VCaP (cell line): Measurements from ENCODE around the gene TNS3.

ENCODE experiments used
- H3K27ac ChIP-seq: fragments of 450-650 bp; 2 replicates; pipeline ENCODE4 v1.5.1; 2017
- CTCF ChIP-seq: fragments of 450-650 bp; conservative IDR thresholded peaks from 2 replicates; pipeline ENCODE4 v1.5.1; 2017; ENCODE audit warnings: mild to moderate bottlenecking, moderate library complexity

Gene TNS3

DNA sequence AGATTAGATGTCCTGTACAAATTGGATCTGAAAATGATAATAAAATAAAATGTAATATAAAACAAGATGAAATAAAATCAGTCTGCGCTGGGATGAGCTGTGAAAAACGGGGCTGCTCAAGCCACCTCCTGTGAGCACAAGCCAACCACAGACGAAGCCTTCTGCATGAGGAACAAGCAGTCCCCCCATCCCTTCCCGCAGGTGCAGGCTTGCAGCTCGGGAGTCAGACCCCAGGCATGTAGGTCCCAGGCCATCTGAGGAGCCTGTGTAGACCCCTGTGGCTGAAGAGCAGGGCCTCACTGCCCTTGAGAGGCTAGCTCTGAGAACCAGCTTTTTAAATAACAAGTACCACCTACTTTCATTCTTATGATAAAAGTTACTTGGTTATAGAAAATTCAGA is 123.4 kb downstream of the TNS3 start:
- TF ChIP-seq CTCF = no peak
- no peak overlapping the region for H3K27ac ChIP-seq

GRCh38 chr7:47458057-47458456 is 123.9 kb downstream of the TNS3 start:
- no peak overlapping the region for H3K27ac ChIP-seq
- no peak for TF ChIP-seq CTCF

GRCh38 chr7:47456210-47456955 is 125.5 kb downstream of the TNS3 start:
- TF ChIP-seq CTCF = no peak
- H3K27ac ChIP-seq = no peak overlapping the region

DNA sequence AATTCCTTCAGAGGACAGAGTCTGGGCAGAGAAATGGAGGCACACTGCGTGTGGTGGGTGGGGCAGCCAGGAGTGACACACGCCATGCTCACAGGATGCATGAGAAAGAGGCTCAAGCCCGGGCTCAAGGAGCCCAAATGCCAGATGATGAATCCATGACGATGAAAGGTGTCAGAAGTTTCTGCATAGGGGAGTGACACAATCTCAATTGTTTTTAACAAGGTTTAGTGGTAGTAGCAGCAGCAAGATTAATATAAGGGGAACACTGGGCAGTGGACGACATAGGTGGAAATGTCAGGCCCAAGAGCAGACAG is 126.1 kb downstream of the TNS3 start:
- no peak overlapping the region for H3K27ac ChIP-seq
- no peak for TF ChIP-seq CTCF

DNA sequence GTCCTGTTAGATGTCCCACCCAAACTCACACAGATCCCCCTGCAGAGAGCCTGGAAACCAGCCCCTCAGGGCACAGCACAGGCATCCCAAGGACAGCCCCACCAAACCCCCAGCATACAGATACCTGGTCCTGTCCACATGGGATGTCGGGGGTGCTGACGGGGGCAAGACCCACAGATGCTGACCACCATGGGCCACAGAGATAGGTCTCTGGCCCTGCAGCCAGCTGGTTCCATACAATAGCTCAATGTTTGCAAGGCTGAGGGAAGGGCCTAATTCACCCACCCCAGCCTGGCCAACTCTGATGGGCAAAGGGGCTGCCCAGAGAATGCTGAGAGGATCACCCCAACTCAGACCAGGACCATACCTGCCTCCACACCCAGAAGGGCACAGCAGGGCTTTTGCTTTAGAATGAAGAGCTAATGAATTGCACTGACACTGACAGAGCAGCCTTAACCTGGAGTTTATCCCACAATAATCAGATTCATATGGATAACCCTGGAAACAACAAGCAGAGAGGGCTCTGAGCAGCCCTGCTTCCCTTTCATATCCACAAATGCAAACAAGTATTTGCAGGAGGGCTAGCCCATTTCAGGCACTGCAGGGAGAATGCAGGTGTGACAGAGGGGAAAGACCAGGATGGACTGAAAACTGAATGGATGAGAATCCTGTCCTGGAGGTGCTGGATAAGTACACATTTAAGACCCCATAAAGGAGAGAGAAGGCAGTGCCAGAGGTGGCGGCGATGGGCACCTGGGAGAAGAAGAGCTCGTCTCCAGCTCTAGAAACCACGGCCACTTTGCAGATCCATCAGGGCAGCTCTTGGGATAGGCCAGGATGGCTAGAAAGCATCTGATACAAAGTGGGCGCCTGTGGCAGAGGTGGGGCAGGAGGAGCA is 126.7 kb downstream of the TNS3 start:
- TF ChIP-seq CTCF = no peak
- no peak overlapping the region for H3K27ac ChIP-seq

DNA sequence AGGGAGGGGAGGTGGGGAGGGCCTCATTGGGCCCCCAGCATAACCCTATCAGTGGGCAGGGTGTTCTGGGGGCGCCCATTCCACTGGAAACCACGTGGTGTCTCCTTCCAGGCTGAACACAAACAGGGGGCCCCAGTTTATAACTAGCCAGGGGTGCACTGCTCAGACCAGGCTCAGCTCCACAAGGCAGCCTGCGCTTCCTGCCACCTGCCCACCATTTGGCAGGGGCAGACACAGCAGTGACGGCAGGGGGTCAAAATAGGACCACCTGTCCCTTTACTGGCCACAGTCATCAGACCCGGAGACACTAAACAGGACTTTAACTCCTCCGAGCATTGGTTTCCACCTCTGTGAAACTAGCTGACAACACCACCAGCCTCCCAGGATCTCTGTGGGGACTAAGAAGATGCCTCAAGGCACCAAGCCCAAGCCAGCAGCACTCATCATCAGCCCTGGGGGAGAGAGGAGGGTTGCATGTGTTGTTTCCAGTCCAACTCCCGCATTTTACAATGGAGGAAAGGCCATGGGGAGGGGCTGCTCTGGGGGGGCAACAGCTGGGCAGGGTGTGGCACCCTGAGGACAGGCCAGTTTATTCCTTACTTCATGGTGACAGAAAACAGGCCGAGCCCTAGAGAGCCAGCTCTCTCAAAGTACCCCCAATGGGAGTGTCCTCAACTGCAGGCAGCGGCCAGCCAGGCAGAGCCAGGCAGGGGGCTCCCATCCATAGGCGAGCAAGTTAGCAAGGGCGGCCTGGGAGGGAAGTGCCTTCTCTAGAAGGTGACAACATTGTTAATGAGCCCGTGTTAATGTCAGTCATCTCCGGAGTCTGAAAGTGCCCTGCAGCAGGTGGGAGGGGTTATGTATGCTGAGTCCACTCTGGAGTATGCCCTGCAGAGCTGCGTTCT is 127.6 kb downstream of the TNS3 start:
- no peak overlapping the region for H3K27ac ChIP-seq
- TF ChIP-seq CTCF = no peak
